Naive thymus-derived CD4-positive, alpha-beta T cell (primary cell): ENCODE results near the gene ADAM8. TPM values are rescaled to one million over a fixed set of nuclear protein-coding genes. Genes with fewer than 3 reads are reported as not detected.

Experiments
- ATAC-seq: fragments of 150-1000 bp; cut with Tn5 transposase; 2 replicates; pipeline ENCODE4 v1.10.0; 2021; ENCODE audit warnings: mild to moderate bottlenecking, moderate library complexity
- CTCF ChIA-PET: fragments of 350-600 bp; sonication (Branson Sonifier 250); formaldehyde crosslinking; loops from one replicate; lab custom pipeline; 2021; ENCODE audit warnings: antibody characterized with exemption; lab: Charles Lee
- POLR2A ChIA-PET: fragments of 350-600 bp; sonication (Branson Sonifier 250); formaldehyde crosslinking; loops from one replicate; lab custom pipeline; 2021; ENCODE audit warnings: antibody characterized with exemption, inconsistent platforms; lab: Charles Lee
- DNase-seq, 9 donors: peaks; one replicate each; pipeline versions ENCODE4 v3.0.0 to v3.0.0-alpha.2; 2020 to 2022; ENCODE audit warnings: mixed read lengths in 1 of 9
- H3K27ac ChIP-seq: one replicate; pipeline ENCODE4 v1.7.0; 2013; ENCODE audit warnings: mild to moderate bottlenecking, low read depth, low read length, moderate library complexity
- H3K27me3 ChIP-seq, 2 donors: one replicate each; pipeline ENCODE4 v1.7.0; 2013; ENCODE audit warnings: low read length in 2 of 2, mild to moderate bottlenecking in 2 of 2, moderate library complexity in 2 of 2; ENCODE audit not compliant: control insufficient read depth in 2 of 2, insufficient read depth in 2 of 2
- H3K36me3 ChIP-seq, 3 experiments: 1 replicate in 2 of 3; 2 replicates in 1 of 3; pipeline ENCODE4 v1.7.0; 2013; ENCODE audit warnings: low read length in 3 of 3, mild to moderate bottlenecking in 3 of 3, moderate library complexity in 1 of 3; ENCODE audit not compliant: insufficient read depth in 3 of 3, control insufficient read depth in 2 of 3
- H3K4me1 ChIP-seq, 2 donors: one replicate each; pipeline ENCODE4 v1.7.0; 2013; ENCODE audit warnings: low read length in 2 of 2, mild to moderate bottlenecking in 2 of 2, moderate library complexity in 1 of 2; ENCODE audit not compliant: control insufficient read depth in 2 of 2, insufficient read depth in 2 of 2
- H3K4me3 ChIP-seq: 2 replicates; pipeline ENCODE4 v1.7.0; 2013; ENCODE audit warnings: mild to moderate bottlenecking, low read length
- H3K9me3 ChIP-seq, 3 experiments: 1 replicate in 2 of 3; 2 replicates in 1 of 3; pipeline ENCODE4 v1.7.0; 2013; ENCODE audit warnings: low read length in 3 of 3; ENCODE audit not compliant: control insufficient read depth in 2 of 3
- H3K27ac Mint-ChIP-seq, 9 donors: one replicate each; pipeline ENCODE4 v1.8.0; 2020 to 2022; ENCODE audit warnings: mixed read lengths in 9 of 9, mild to moderate bottlenecking in 8 of 9, moderate library complexity in 5 of 9, inconsistent platforms in 2 of 9
- H3K27me3 Mint-ChIP-seq, 5 donors: one replicate each; pipeline ENCODE4 v1.8.0; 2021 to 2022; ENCODE audit warnings: mixed read lengths in 5 of 5, mild to moderate bottlenecking in 1 of 5
- H3K36me3 Mint-ChIP-seq, 5 donors: one replicate each; pipeline ENCODE4 v1.8.0; 2020 to 2022; ENCODE audit warnings: mixed read lengths in 5 of 5, mild to moderate bottlenecking in 3 of 5, inconsistent platforms in 1 of 5
- H3K4me1 Mint-ChIP-seq, 7 donors: one replicate each; pipeline ENCODE4 v1.8.0; 2020 to 2022; ENCODE audit warnings: mixed read lengths in 7 of 7, mild to moderate bottlenecking in 3 of 7, inconsistent platforms in 1 of 7
- H3K4me3 Mint-ChIP-seq, 10 donors: one replicate each; pipeline ENCODE4 v1.8.0; 2020 to 2022; ENCODE audit warnings: mild to moderate bottlenecking in 10 of 10, mixed read lengths in 10 of 10, moderate library complexity in 6 of 10, inconsistent platforms in 2 of 10
- H3K9me3 Mint-ChIP-seq, 11 donors: one replicate each; pipeline ENCODE4 v1.8.0; 2020 to 2022; ENCODE audit warnings: mixed read lengths in 11 of 11, mild to moderate bottlenecking in 4 of 11, inconsistent platforms in 1 of 11, moderate library complexity in 1 of 11
- intact Hi-C, 2 donors: fragments of 100-400 bp; cut with micrococcal nuclease; formaldehyde crosslinking; loops; one replicate each; pipeline ENCODE4 v1.15.1; 2023
- polyA plus RNA-seq, 2 donors: library from polyadenylated mRNA; unstranded; fragments of 300-500 nt; fragmentation: Illumina TruSeq; gene quantifications; one replicate each; pipeline ENCODE4 v1.2.3, GENCODE V29; 2021
- total RNA-seq, 6 experiments: library from RNA in 5 of 6; stranded (reverse) in 5 of 6; gene quantifications; 1 replicate in 5 of 6; 2 replicates in 1 of 6; pipeline ENCODE4 v1.2.3 and lab custom pipeline; 2021 to 2026

ADAM8 gene
- total and polyA plus RNA-seq, 7 experiments from 2014 or later: 19.5 to 239 (median 27.8) TPM

GRCh38 chr10:133306941-133307379 is 30.3 kb upstream of the ADAM8 start:
- peak overlapping the region; percentile 17 to 100 (median 90) for H3K4me3 Mint-ChIP-seq
- peaks cover 0 to 5% (median 0%) of the 10 kb centered on the region in 5 donors for H3K27me3 Mint-ChIP-seq
- Histone ChIP-seq H3K27ac (peak overlapping the region; percentile 100), H3K4me3 (peak overlapping the region; percentile 20), H3K9me3 (no peaks in the 10 kb centered on the region), H3K27me3 (no peaks in the 10 kb centered on the region), H3K36me3 (peaks cover 8 to 46% (median 16%) of the 10 kb centered on the region in 3 experiments), H3K4me1 (peaks cover 8 to 14% of the 10 kb centered on the region in 2 donors)
- peaks cover 0 to 23% (median 11%) of the 10 kb centered on the region in 5 donors for H3K36me3 Mint-ChIP-seq
- H3K4me1 Mint-ChIP-seq: peaks cover 21 to 49% (median 42%) of the 10 kb centered on the region in 7 donors
- peak overlapping the region; percentile 98 to 100 (median 99) for H3K27ac Mint-ChIP-seq
- POLR2A ChIA-PET: interaction anchor here (1.1 to 1.8 kb wide), 3 partner anchors 9 to 84 kb away, joined by 3 to 4 read pairs (median 3); no protein-coding TSS in a partner anchor
- peaks cover 0 to 8% (median 0%) of the 10 kb centered on the region in 11 donors for H3K9me3 Mint-ChIP-seq
- CTCF ChIA-PET: interaction anchor here (0.6 to 2.6 kb wide), 6 partner anchors 9 to 750 kb away, joined by 3 to 9 read pairs (median 4); no protein-coding TSS in a partner anchor
- DNase-seq: no peak
- no peak for ATAC-seq
- intact Hi-C loops: loop anchor here (1.0 to 10.0 kb wide), 10 partner anchors 11 to 1002 kb away; partner anchors contain the start of genes STK32C (in 2 of the 2), ADAM8 (in 1 of the 2) and LRRC27 (in 1 of the 2)

GRCh38 chr10:133306097-133306476 is 29.4 kb upstream of the ADAM8 start:
- CTCF ChIA-PET: interaction anchor here (2.6 kb wide), 1 partner anchor 47 kb away, joined by 7 read pairs; no protein-coding TSS in a partner anchor

DNA sequence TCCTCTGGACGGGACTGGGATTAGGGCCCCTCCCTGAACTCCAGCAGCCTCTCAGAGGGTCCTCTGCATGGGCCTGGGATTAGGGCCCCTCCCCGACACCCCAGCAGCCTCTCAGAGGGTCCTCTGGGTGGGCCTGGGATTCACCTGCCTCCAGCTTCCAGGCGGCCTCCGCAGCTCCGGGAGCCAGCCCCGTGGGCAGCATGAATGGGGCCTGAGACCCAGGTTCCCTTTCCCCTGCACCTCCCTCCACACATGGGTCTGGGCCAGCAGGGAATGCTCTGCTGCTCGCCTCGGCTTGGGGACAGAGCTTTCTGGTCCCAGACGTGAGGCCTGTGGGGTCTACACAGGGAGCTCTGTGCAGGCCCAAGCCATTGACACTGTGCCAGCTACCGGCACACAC is 26.5 kb upstream of the ADAM8 start:
- no peak for ATAC-seq
- POLR2A ChIA-PET: interaction anchor here (0.8 kb wide), 1 partner anchor 26 kb away, joined by 4 read pairs; no protein-coding TSS in a partner anchor
- DNase-seq: no peak
- no peaks in the 10 kb centered on the region for H3K9me3 ChIP-seq
- no peak overlapping the region for H3K4me3 ChIP-seq
- H3K27ac Mint-ChIP-seq: no peak overlapping the region
- peaks cover 21 to 48% (median 42%) of the 10 kb centered on the region in 7 donors for H3K4me1 Mint-ChIP-seq
- H3K27me3 Mint-ChIP-seq: peaks cover 0 to 4% (median 0%) of the 10 kb centered on the region in 5 donors
- no peak overlapping the region for H3K4me3 Mint-ChIP-seq
- no peaks in the 10 kb centered on the region for H3K27me3 ChIP-seq
- H3K36me3 ChIP-seq: peaks cover 0 to 54% (median 26%) of the 10 kb centered on the region in 3 experiments
- H3K36me3 Mint-ChIP-seq: peaks cover 0 to 34% (median 15%) of the 10 kb centered on the region in 5 donors
- intact Hi-C loops: loop anchor here in 1 of 2 donors (10.0 kb wide), 1 partner anchor 998 kb away; the partner anchor contains the start of gene STK32C
- peaks cover 0 to 8% (median 0%) of the 10 kb centered on the region in 11 donors for H3K9me3 Mint-ChIP-seq
- peaks cover 8 to 14% of the 10 kb centered on the region in 2 donors for H3K4me1 ChIP-seq
- H3K27ac ChIP-seq: no peak overlapping the region
- CTCF ChIA-PET: interaction anchor here (1.3 kb wide), 1 partner anchor 7 kb away, joined by 3 read pairs; no protein-coding TSS in a partner anchor

More at GRCh38 chr10:133306097-133306476, 29.4 kb upstream of the ADAM8 start:
- no peak for DNase-seq
- peaks cover 0 to 8% (median 0%) of the 10 kb centered on the region in 11 donors for H3K9me3 Mint-ChIP-seq
- H3K27me3 ChIP-seq: no peaks in the 10 kb centered on the region
- POLR2A ChIA-PET: interaction anchor here (1.1 kb wide), 2 partner anchors 8 to 10 kb away, joined by 3 read pairs; no protein-coding TSS in a partner anchor
- H3K4me3 ChIP-seq: no peak overlapping the region
- H3K27ac Mint-ChIP-seq: peak overlapping the region in 2 of 9 donors; percentile 10 to 52
- peak overlapping the region in 3 of 10 donors; percentile 9 to 53 (median 38) for H3K4me3 Mint-ChIP-seq
- peaks cover 0 to 16% (median 10%) of the 10 kb centered on the region in 5 donors for H3K36me3 Mint-ChIP-seq
- intact Hi-C loops: loop anchor here (5.0 to 10.0 kb wide), 3 partner anchors 974 to 1001 kb away; partner anchors contain the start of genes STK32C (in 2 of the 2) and LRRC27 (in 1 of the 2)
- H3K4me1 ChIP-seq: peaks cover 8 to 14% of the 10 kb centered on the region in 2 donors
- no peak for ATAC-seq
- H3K36me3 ChIP-seq: peaks cover 0 to 45% (median 13%) of the 10 kb centered on the region in 3 experiments
- peaks cover 21 to 49% (median 38%) of the 10 kb centered on the region in 7 donors for H3K4me1 Mint-ChIP-seq
- no peaks in the 10 kb centered on the region for H3K9me3 ChIP-seq
- peaks cover 0 to 5% (median 0%) of the 10 kb centered on the region in 5 donors for H3K27me3 Mint-ChIP-seq
- H3K27ac ChIP-seq: no peak overlapping the region

- no peak overlapping the region for H3K27ac Mint-ChIP-seq
- ATAC-seq: no peak
- Histone ChIP-seq H3K4me3 (no peak overlapping the region), H3K27ac (no peak overlapping the region), H3K9me3 (no peaks in the 10 kb centered on the region), H3K36me3 (peaks cover 0 to 63% (median 34%) of the 10 kb centered on the region in 3 experiments), H3K4me1 (peaks cover 5 to 8% of the 10 kb centered on the region in 2 donors), H3K27me3 (no peaks in the 10 kb centered on the region)
- peaks cover 14 to 42% (median 33%) of the 10 kb centered on the region in 7 donors for H3K4me1 Mint-ChIP-seq
- peaks cover 0 to 2% (median 0%) of the 10 kb centered on the region in 11 donors for H3K9me3 Mint-ChIP-seq
- peaks cover 9 to 43% (median 17%) of the 10 kb centered on the region in 5 donors for H3K36me3 Mint-ChIP-seq
- intact Hi-C loops: loop anchor here in 1 of 2 donors (10.0 kb wide), 1 partner anchor 997 kb away; the partner anchor contains the start of gene STK32C
- POLR2A ChIA-PET: no interaction called here
- no peak for DNase-seq
- CTCF ChIA-PET: no interaction called here
- no peaks in the 10 kb centered on the region for H3K27me3 Mint-ChIP-seq
- no peak overlapping the region for H3K4me3 Mint-ChIP-seq
Observed at GRCh38 chr10:133302230-133302629, 25.6 kb upstream of the ADAM8 start.

- peaks cover 0 to 2% (median 0%) of the 10 kb centered on the region in 11 donors for H3K9me3 Mint-ChIP-seq
- Histone ChIP-seq H3K27me3 (no peaks in the 10 kb centered on the region), H3K4me1 (peaks cover 0 to 3% of the 10 kb centered on the region in 2 donors), H3K36me3 (peaks cover 6 to 82% (median 40%) of the 10 kb centered on the region in 3 experiments), H3K4me3 (no peak overlapping the region), H3K27ac (no peak overlapping the region), H3K9me3 (no peaks in the 10 kb centered on the region)
- H3K36me3 Mint-ChIP-seq: peaks cover 9 to 49% (median 20%) of the 10 kb centered on the region in 5 donors
- POLR2A ChIA-PET: interaction anchor here (0.7 to 1.5 kb wide), 3 partner anchors 22 to 203 kb away, joined by 3 to 4 read pairs (median 3); no protein-coding TSS in a partner anchor
- H3K4me1 Mint-ChIP-seq: peaks cover under 1 to 24% (median 17%) of the 10 kb centered on the region in 7 donors
- ATAC-seq: no peak
- no peak overlapping the region for H3K4me3 Mint-ChIP-seq
- no peaks in the 10 kb centered on the region for H3K27me3 Mint-ChIP-seq
- H3K27ac Mint-ChIP-seq: peak overlapping the region in 1 of 9 donors; percentile 20
- DNase-seq: no peak
- CTCF ChIA-PET: interaction anchor here (1.2 kb wide), 1 partner anchor 8 kb away, joined by 4 read pairs; no protein-coding TSS in a partner anchor
- intact Hi-C loops: loop anchor here in 1 of 2 donors (10.0 kb wide), 1 partner anchor 995 kb away; the partner anchor contains the start of gene STK32C
Observed at GRCh38 chr10:133299738-133300137, 23.1 kb upstream of the ADAM8 start.

DNA sequence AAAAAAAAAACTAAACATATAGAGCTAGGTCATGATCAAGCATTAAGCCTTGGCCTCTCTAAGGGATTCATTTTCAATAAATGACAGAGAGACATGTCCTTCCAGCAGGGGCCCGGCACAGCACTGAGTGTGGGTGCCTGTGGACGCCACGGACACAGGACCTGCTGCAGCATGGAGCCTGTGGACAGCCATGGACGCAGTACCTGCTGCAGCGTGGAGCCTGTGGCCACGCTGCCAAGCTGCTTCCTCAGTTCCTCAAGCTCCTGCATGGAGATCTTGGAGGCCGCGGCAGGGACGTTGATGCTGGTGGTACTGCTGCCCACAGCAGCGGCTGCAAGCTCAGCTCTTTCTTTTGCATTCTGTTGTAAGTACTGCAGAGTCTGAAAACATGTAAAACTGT is 22.6 kb upstream of the ADAM8 start:
- Mint-ChIP-seq H3K4me3 (no peak overlapping the region), H3K27ac (no peak overlapping the region)

More for the DNA sequence above, 22.6 kb upstream of the ADAM8 start:
- H3K9me3 Mint-ChIP-seq: peaks cover 0 to 2% (median 0%) of the 10 kb centered on the region in 11 donors
- no peak for ATAC-seq
- CTCF ChIA-PET: interaction anchor here (1.2 kb wide), 1 partner anchor 9 kb away, joined by 4 read pairs; no protein-coding TSS in a partner anchor
- Histone ChIP-seq H3K4me3 (no peak overlapping the region), H3K27me3 (no peaks in the 10 kb centered on the region), H3K4me1 (peaks cover 0 to 3% of the 10 kb centered on the region in 2 donors), H3K36me3 (peaks cover 6 to 87% (median 40%) of the 10 kb centered on the region in 3 experiments), H3K27ac (no peak overlapping the region), H3K9me3 (no peaks in the 10 kb centered on the region)
- intact Hi-C loops: no loop called here
- POLR2A ChIA-PET: interaction anchor here (0.7 to 1.5 kb wide), 3 partner anchors 21 to 204 kb away, joined by 3 to 4 read pairs (median 3); no protein-coding TSS in a partner anchor
- H3K36me3 Mint-ChIP-seq: peaks cover 9 to 53% (median 20%) of the 10 kb centered on the region in 5 donors
- no peaks in the 10 kb centered on the region for H3K27me3 Mint-ChIP-seq
- DNase-seq: no peak
- H3K4me1 Mint-ChIP-seq: peaks cover 0 to 20% (median 13%) of the 10 kb centered on the region in 7 donors
